ENCODE results near the gene CMPK2.

DNA sequence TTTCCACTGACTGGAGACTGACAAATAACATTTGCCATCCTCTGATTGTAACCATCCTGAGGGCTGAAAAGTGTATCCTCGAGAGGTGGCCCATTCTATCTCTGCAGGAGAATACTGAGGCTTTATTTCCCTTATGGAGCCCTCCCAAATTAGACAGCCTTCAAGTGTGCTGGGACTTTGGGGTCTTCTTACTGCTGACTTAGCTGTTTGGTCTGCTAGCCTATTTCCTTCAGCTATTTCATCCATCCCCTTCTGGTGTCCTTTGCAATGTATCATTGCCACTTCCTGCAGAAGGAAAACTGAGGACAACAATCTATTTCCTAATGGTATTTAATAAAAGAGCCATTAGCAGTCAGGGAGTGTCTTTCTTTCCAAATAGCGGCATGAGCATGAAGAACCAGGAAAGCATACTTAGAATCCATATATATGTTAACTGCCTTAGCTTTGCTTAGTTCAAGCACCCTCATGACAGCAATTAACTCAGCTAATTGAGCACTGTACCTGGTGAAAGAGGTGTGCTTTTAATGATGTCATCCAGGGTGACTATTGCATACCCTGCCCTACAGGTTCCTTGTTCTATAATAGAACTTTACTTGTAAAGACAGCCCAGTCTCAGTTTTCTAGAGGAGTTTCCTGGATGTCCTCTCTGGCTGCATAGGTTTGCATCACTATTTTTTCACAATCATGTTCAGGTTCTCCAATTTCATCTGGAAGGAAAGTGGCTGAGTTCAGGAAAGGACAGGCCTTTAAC lies 24.0 kb downstream of the CMPK2 start:
- TF ChIP-seq, protein P1, sequence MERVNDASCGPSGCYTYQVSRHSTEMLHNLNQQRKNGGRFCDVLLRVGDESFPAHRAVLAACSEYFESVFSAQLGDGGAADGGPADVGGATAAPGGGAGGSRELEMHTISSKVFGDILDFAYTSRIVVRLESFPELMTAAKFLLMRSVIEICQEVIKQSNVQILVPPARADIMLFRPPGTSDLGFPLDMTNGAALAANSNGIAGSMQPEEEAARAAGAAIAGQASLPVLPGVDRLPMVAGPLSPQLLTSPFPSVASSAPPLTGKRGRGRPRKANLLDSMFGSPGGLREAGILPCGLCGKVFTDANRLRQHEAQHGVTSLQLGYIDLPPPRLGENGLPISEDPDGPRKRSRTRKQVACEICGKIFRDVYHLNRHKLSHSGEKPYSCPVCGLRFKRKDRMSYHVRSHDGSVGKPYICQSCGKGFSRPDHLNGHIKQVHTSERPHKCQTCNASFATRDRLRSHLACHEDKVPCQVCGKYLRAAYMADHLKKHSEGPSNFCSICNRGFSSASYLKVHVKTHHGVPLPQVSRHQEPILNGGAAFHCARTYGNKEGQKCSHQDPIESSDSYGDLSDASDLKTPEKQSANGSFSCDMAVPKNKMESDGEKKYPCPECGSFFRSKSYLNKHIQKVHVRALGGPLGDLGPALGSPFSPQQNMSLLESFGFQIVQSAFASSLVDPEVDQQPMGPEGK (CRISPR knock-in tag; IDR thresholded peaks at IDR 0.05; ENCODE audit: borderline replicate concordance): no peak
- TF ChIP-seq, protein P2, sequence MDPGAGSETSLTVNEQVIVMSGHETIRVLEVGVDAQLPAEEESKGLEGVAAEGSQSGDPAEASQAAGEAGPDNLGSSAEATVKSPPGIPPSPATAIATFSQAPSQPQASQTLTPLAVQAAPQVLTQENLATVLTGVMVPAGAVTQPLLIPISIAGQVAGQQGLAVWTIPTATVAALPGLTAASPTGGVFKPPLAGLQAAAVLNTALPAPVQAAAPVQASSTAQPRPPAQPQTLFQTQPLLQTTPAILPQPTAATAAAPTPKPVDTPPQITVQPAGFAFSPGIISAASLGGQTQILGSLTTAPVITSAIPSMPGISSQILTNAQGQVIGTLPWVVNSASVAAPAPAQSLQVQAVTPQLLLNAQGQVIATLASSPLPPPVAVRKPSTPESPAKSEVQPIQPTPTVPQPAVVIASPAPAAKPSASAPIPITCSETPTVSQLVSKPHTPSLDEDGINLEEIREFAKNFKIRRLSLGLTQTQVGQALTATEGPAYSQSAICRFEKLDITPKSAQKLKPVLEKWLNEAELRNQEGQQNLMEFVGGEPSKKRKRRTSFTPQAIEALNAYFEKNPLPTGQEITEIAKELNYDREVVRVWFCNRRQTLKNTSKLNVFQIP (CRISPR knock-in tag; IDR thresholded peaks at IDR 0.05; ENCODE audit: borderline replicate concordance, low read depth): no peak
- no peak for TF ChIP-seq ZFP30 (CRISPR knock-in tag; IDR thresholded peaks at IDR 0.05)
